IMR-90 (cell line): ENCODE data around the gene BIK. TPM values are rescaled to one million over a fixed set of nuclear protein-coding genes. Genes with fewer than 3 reads are reported as not detected.

ENCODE experiments used
- ATAC-seq: fragments of 200-7000 bp; cut with Tn5 transposase; 2 replicates; pipeline ENCODE4 v1.9.1; 2020; ENCODE audit warnings: low read depth, mild to moderate bottlenecking, moderate library complexity
- BruUV-seq: library from RNA; stranded (reverse); fragments of 400-500 nt; replicated peaks from 2 replicates; lab custom pipeline; 2021; lab: Mats Ljungman, UMichigan
- CTCF ChIA-PET: fragments of 300-600 bp; formaldehyde crosslinking; extraction: SDS; loops from one replicate; lab custom pipeline; 2021; ENCODE audit warnings: antibody characterized with exemption; lab: Yijun Ruan, JAX
- POLR2A ChIA-PET: fragments of 300-600 bp; sonication (Branson Sonifier 250); formaldehyde crosslinking; loops from one replicate; lab custom pipeline; 2022; ENCODE audit warnings: antibody characterized with exemption; ENCODE audit not compliant: unreplicated experiment; lab: Charles Lee
- DNase-seq: peaks from one replicate; pipeline ENCODE4 v3.0.0; 2013
- H2AFZ ChIP-seq: replicated peaks from 2 replicates; pipeline ENCODE3; 2013; ENCODE audit warnings: low read length, mild to moderate bottlenecking; ENCODE audit not compliant: poor library complexity
- H2AK5ac ChIP-seq: 2 replicates; pipeline ENCODE4 v1.6.1; 2013; ENCODE audit warnings: low read depth, low read length, inconsistent platforms
- H2AK9ac ChIP-seq: replicated peaks from 2 replicates; pipeline ENCODE3; 2013; ENCODE audit warnings: mild to moderate bottlenecking, low read depth, low read length, moderate library complexity; ENCODE audit not compliant: poor library complexity
- H2BK120ac ChIP-seq: 2 replicates; pipeline ENCODE4 v1.6.1; 2013; ENCODE audit warnings: low read depth, low read length, inconsistent platforms
- H2BK15ac ChIP-seq: 3 replicates; pipeline ENCODE4 v1.6.1; 2013; ENCODE audit warnings: low read depth, low read length, inconsistent platforms
- H2BK20ac ChIP-seq: 2 replicates; pipeline ENCODE4 v1.6.1; 2013; ENCODE audit warnings: low read depth, mild to moderate bottlenecking, inconsistent platforms, low read length, moderate library complexity
- H2BK5ac ChIP-seq: 2 replicates; pipeline ENCODE4 v1.6.1; 2013; ENCODE audit warnings: mild to moderate bottlenecking, low read depth, low read length, inconsistent platforms; ENCODE audit not compliant: poor library complexity, severe bottlenecking
- H3K14ac ChIP-seq: replicated peaks from 2 replicates; pipeline ENCODE4 v1.6.1; 2013; ENCODE audit warnings: low read depth, low read length, inconsistent platforms
- H3K18ac ChIP-seq: 2 replicates; pipeline ENCODE4 v1.6.1; 2013; ENCODE audit warnings: low read depth, low read length, control low read depth
- H3K23ac ChIP-seq: 2 replicates; pipeline ENCODE4 v1.6.1; 2013; ENCODE audit warnings: low read depth, low read length, inconsistent platforms
- H3K27ac ChIP-seq: 2 replicates; pipeline ENCODE4 v1.5.1; 2013; ENCODE audit warnings: mild to moderate bottlenecking, control low read depth, low read length; ENCODE audit not compliant: insufficient read depth
- H3K27me3 ChIP-seq: 2 replicates; pipeline ENCODE4 v1.6.1; 2013; ENCODE audit warnings: low read length; ENCODE audit not compliant: control insufficient read depth, insufficient read depth
- H3K36me3 ChIP-seq: 2 replicates; pipeline ENCODE4 v1.6.1; 2013; ENCODE audit warnings: low read length, mixed read lengths; ENCODE audit not compliant: control insufficient read depth, insufficient read depth
- H3K4ac ChIP-seq: 2 replicates; pipeline ENCODE4 v1.6.1; 2013; ENCODE audit warnings: low read depth, low read length, inconsistent platforms
- H3K4me1 ChIP-seq: 2 replicates; pipeline ENCODE4 v1.6.1; 2013; ENCODE audit warnings: low read length, mixed read lengths; ENCODE audit not compliant: control insufficient read depth, insufficient read depth
- H3K4me2 ChIP-seq: 2 replicates; pipeline ENCODE4 v1.6.1; 2013; ENCODE audit warnings: low read depth, mild to moderate bottlenecking, control low read depth, low read length, moderate library complexity
- H3K4me3 ChIP-seq: 2 replicates; pipeline ENCODE4 v1.5.1; 2013; ENCODE audit warnings: low read depth, mild to moderate bottlenecking, control low read depth, low read length, moderate library complexity; ENCODE audit not compliant: insufficient read depth
- H3K56ac ChIP-seq: 2 replicates; pipeline ENCODE4 v1.6.1; 2013; ENCODE audit warnings: low read length, inconsistent platforms; ENCODE audit not compliant: insufficient read depth; ENCODE audit errors: extremely low read depth
- H3K79me1 ChIP-seq, 2 experiments: 2 replicates each; pipeline ENCODE4 v1.6.1; 2013; ENCODE audit warnings: low read length in 2 of 2, inconsistent platforms in 1 of 2, low read depth in 1 of 2
- H3K9ac ChIP-seq: 2 replicates; pipeline ENCODE4 v1.6.1; 2013; ENCODE audit warnings: low read depth, low read length, control low read depth
- H3K9me1 ChIP-seq: 2 replicates; pipeline ENCODE4 v1.6.1; 2013; ENCODE audit warnings: low read length, inconsistent platforms; ENCODE audit not compliant: insufficient read depth
- H3K9me3 ChIP-seq: 2 replicates; pipeline ENCODE4 v1.6.1; 2013; ENCODE audit warnings: low read length; ENCODE audit not compliant: control insufficient read depth, insufficient read depth
- H4K20me1 ChIP-seq: 2 replicates; pipeline ENCODE4 v1.6.1; 2013; ENCODE audit warnings: low read length, inconsistent platforms; ENCODE audit not compliant: insufficient read depth
- H4K5ac ChIP-seq: 2 replicates; pipeline ENCODE4 v1.6.1; 2013; ENCODE audit warnings: mild to moderate bottlenecking, low read depth, low read length, control low read depth
- H4K8ac ChIP-seq, 2 experiments: 2 replicates each; pipeline ENCODE4 v1.6.1; 2013; ENCODE audit warnings: low read depth in 2 of 2, low read length in 2 of 2, control low read depth in 1 of 2, inconsistent platforms in 1 of 2
- H4K91ac ChIP-seq: 2 replicates; pipeline ENCODE4 v1.6.1; 2013; ENCODE audit warnings: low read depth, low read length, inconsistent platforms; ENCODE audit not compliant: insufficient read depth
- CEBPB ChIP-seq: IDR thresholded peaks from 2 replicates; pipeline ENCODE4 v1.6.1; 2012; ENCODE audit warnings: low read depth, low read length, improper control_type of control experiment
- CHD1 ChIP-seq: IDR thresholded peaks from 2 replicates; pipeline ENCODE4 v1.6.1; 2012; ENCODE audit warnings: low read depth, low read length, improper control_type of control experiment
- CTCF ChIP-seq: conservative IDR thresholded peaks from 2 replicates; pipeline ENCODE4 v1.5.1; 2012; ENCODE audit warnings: mild to moderate bottlenecking, low read depth, low read length, improper control_type of control experiment
- ELK1 ChIP-seq: fragments of 150-350 bp; IDR thresholded peaks from 2 replicates; pipeline ENCODE4 v1.6.1; 2016; ENCODE audit warnings: low read depth, mild to moderate bottlenecking, low read length, moderate library complexity, borderline replicate concordance
- FOS ChIP-seq: fragments of 150-350 bp; IDR thresholded peaks from 2 replicates; pipeline ENCODE4 v1.6.1; 2016; ENCODE audit warnings: low read depth, low read length
- MAFK ChIP-seq: IDR thresholded peaks from 2 replicates; pipeline ENCODE4 v1.6.1; 2012; ENCODE audit warnings: low read depth, low read length, improper control_type of control experiment
- MAZ ChIP-seq: IDR thresholded peaks from 2 replicates; pipeline ENCODE4 v1.6.1; 2012; ENCODE audit warnings: low read depth, mild to moderate bottlenecking, low read length, improper control_type of control experiment, moderate library complexity, borderline replicate concordance
- MXI1 ChIP-seq: IDR thresholded peaks from 2 replicates; pipeline ENCODE4 v1.6.1; 2012; ENCODE audit warnings: low read depth, mild to moderate bottlenecking, low read length, moderate library complexity, borderline replicate concordance
- NFE2L2 ChIP-seq: fragments of 150-350 bp; IDR thresholded peaks from 2 replicates; pipeline ENCODE4 v1.6.1; 2016; ENCODE audit warnings: low read depth, mild to moderate bottlenecking, low read length
- POLR2A ChIP-seq: IDR thresholded peaks from 2 replicates; pipeline ENCODE4 v1.6.1; 2012; ENCODE audit warnings: mild to moderate bottlenecking, low read depth, low read length
- RAD21 ChIP-seq: IDR thresholded peaks from 2 replicates; pipeline ENCODE4 v1.6.1; 2012; ENCODE audit warnings: low read length, improper control_type of control experiment
- RCOR1 ChIP-seq: IDR thresholded peaks from 2 replicates; pipeline ENCODE4 v1.6.1; 2012; ENCODE audit warnings: mild to moderate bottlenecking, low read length, improper control_type of control experiment; ENCODE audit not compliant: insufficient replicate concordance
- RFX5 ChIP-seq: IDR thresholded peaks from 2 replicates; pipeline ENCODE4 v1.8.0; 2012; ENCODE audit warnings: low read depth, mild to moderate bottlenecking, low read length, moderate library complexity
- SMC3 ChIP-seq: fragments of 150-350 bp; IDR thresholded peaks from 2 replicates; pipeline ENCODE4 v1.6.1; 2016; ENCODE audit warnings: low read depth, mild to moderate bottlenecking, antibody characterized with exemption, low read length, moderate library complexity
- WGBS, 2 experiments: methylation state at CpG; one replicate each; pipeline versions ENCODE4 v1.1.5 to v1.1.7; 2013; ENCODE audit warnings: missing lambda C conversion rate in 2 of 2; ENCODE audit not compliant: insufficient read length in 1 of 2; ENCODE audit errors: extremely low coverage in 2 of 2; 5-methylcytosine and 5-hydroxymethylcytosine counted together
- dilution Hi-C: fragments of 300-500 bp; cut with HindIII; formaldehyde crosslinking; loops from one replicate; pipeline ENCODE4 v1.14.3; 2018; ENCODE audit warnings: low sequenced_read_pairs; ENCODE audit not compliant: unreplicated experiment
- in situ Hi-C: fragments of 300-500 bp; cut with MboI; formaldehyde crosslinking; loops from 3 replicates; pipeline ENCODE4 v1.14.3; 2019; ENCODE audit warnings: low sequenced_read_pairs, inconsistent platforms, mixed read lengths
- intact Hi-C: fragments of 100-400 bp; cut with micrococcal nuclease; formaldehyde crosslinking; loops from 2 replicates; pipeline ENCODE4 v1.10.0; 2022
- polyA plus RNA-seq, 3 experiments: library from polyadenylated mRNA; depleted of rRNA; stranded (reverse); fragments of >200 nt; gene quantifications; 2 replicates each; pipeline ENCODE4 v1.2.3, GENCODE V29; 2012; ENCODE audit warnings: low replicate concordance in 1 of 3
- total RNA-seq: library from RNA; depleted of rRNA; stranded (reverse); fragments of >200 nt; gene quantifications from 2 replicates; pipeline ENCODE4 v1.2.3, GENCODE V29; 2012

Gene BIK
- total and polyA plus RNA-seq, 2 of the 4 experiments (the other 2 are of a cell fraction) = 0.18 TPM; not detected in 1

- dilution Hi-C loops = no loop called here
- peak; percentile 68 for DNase-seq
- Histone ChIP-seq H2BK120ac (peak within 1 kb of the TSS; percentile 55; the same call in 1 of the 2 replicates), H2BK15ac (no peak within 1 kb of the TSS), H3K4me3 (peak within 1 kb of the TSS; percentile 85), H3K23ac (0 out of 2 replicates have a peak within 1 kb of the TSS, but pooled peaks have one; percentile 7), H2AK9ac (peak within 1 kb of the TSS; percentile 97), H2AFZ (peak within 1 kb of the TSS; percentile 92), H3K27ac (peak within 1 kb of the TSS; percentile 62), H2BK5ac (peak within 1 kb of the TSS; percentile 77), H4K8ac (peak within 1 kb of the TSS; percentile 100), H3K4me1 (no peaks in the 10 kb centered on the region), H3K27me3 (no peaks in the 10 kb centered on the region), H3K4me2 (peak within 1 kb of the TSS; percentile 96), H3K9ac (peak within 1 kb of the TSS; percentile 68), H3K9me3 (no peaks in the 10 kb centered on the region), H4K5ac (peak within 1 kb of the TSS; percentile 100), H4K20me1 (no peaks in the 10 kb centered on the region), H2BK20ac (no peak within 1 kb of the TSS), H3K4ac (peak within 1 kb of the TSS; percentile 92), H3K14ac (peak within 1 kb of the TSS; percentile 93), H3K79me1 (peaks cover 15 to 17% of the 10 kb centered on the region in 2 experiments; a peak in 3 of 4 replicates), H3K9me1 (no peaks in the 10 kb centered on the region), H3K56ac (peak within 1 kb of the TSS; percentile 16; the same call in 1 of the 2 replicates), H3K36me3 (peaks cover 11% of the 10 kb centered on the region), H2AK5ac (peak within 1 kb of the TSS; percentile 49), H3K18ac (peak within 1 kb of the TSS; percentile 76; the same call in 1 of the 2 replicates), H4K91ac (peak within 1 kb of the TSS; percentile 81)
- peak; percentile 99 for ATAC-seq
- in situ Hi-C loops = no loop called here
- ChIA-PET POLR2A (no interaction called here), CTCF (no interaction called here)
- intact Hi-C loops = no loop called here
- no TSS peak for BruUV-seq
- WGBS, 2 experiments = 1% methylated on average over 54 of the region's 83 CpGs; no CpG with 5 or more reads in 1 of the 2 experiments
- TF ChIP-seq CTCF (no peak), MXI1 (peak; percentile 91), RFX5 (no peak), MAZ (0 out of 2 replicates have a peak, but pooled peaks have one; percentile 23), FOS (no peak), SMC3 (no peak), RCOR1 (peak; percentile 30), CEBPB (no peak), CHD1 (no peak), MAFK (no peak), POLR2A (peak; percentile 34; the same call in 1 of the 2 replicates), NFE2L2 (no peak), ELK1 (no peak), RAD21 (no peak)
Observed at GRCh38 chr22:43142880-43143562, 32.5 kb downstream of the BIK start, which contains the start of gene MCAT. MCAT (minus strand) TSS chr22:43143398; CDS start chr22:43143348, 50 bp downstream.
